ENCODE data around the gene DNAJC18. TPM values are rescaled to one million over a fixed set of nuclear protein-coding genes. Genes with fewer than 3 reads are reported as not detected.
A peak's percentile ranks its signal among the peaks of the same experiment; 100 is the strongest.

The DNAJC18 gene
- total RNA-seq, 6 experiments from 2014 or later: 0.37 to 2.9 (median 0.75) TPM

DNA sequence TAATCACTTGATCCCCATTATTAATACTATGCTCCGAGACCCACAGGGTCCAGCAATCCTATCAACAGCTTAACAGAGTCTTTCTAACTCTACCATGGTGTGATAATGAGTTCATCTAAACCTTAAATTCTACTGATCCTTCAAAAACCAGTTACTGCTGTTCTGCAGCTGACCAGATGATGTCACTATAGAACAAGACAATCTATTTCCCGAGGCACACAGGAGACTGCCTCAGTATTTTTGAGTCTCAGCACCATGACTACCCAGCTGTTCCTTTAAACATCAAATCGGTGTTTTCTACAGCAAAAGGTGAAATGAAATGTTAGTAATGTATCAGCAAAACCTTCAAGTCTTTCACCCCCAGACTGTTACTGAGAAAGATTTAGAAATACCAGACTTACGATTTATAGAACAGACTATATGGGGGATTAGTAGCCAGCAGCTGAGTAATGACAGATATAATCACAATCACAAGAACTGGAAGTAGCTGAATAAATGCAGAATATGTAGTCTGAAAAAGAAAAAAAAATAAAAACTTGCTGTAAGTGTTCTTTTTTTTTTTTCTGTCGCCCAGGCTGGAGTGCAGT, 16.9 kb downstream of the DNAJC18 start:
- Histone ChIP-seq H3K27me3 (no peaks in the 10 kb centered on the region), H3K36me3 (no peaks in the 10 kb centered on the region), H3K9me3 (no peaks in the 10 kb centered on the region), H3K4me3 (no peak overlapping the region), H3K27ac (no peak overlapping the region), H3K4me1 (no peaks in the 10 kb centered on the region)
- intact Hi-C loops (cut with DNase I): loop anchor here in 1 of 2 donors (5.0 kb wide), 1 partner anchor 90 kb away; no protein-coding TSS in a partner anchor
- DNase-seq (peak in 1 of 3 donors; percentile 44), ATAC-seq (peak; percentile 91 to 95 (median 94))
- TF ChIP-seq CTCF (IDR thresholded peaks at IDR 0.05) (peak; percentile 79 to 88 (median 86)), POLR2A (IDR thresholded peaks at IDR 0.05) (no peak)
- WGBS (ENCODE audit: insufficient coverage, low coverage, low lambda C conversion rate, missing lambda C conversion rate): 25% methylated on average over 4 of the region's 5 CpGs

- no peaks in the 10 kb centered on the region for H3K4me1 ChIP-seq
- ATAC-seq (peak in 2 of 4 donors; percentile 15 to 36), DNase-seq (peak in 1 of 3 donors; percentile 30)
- H3K36me3 ChIP-seq: no peaks in the 10 kb centered on the region
- no peak overlapping the region for H3K27ac ChIP-seq
- WGBS (ENCODE audit: insufficient coverage, low coverage, low lambda C conversion rate, missing lambda C conversion rate): 73% methylated on average over 9 of the region's 9 CpGs
- no peak overlapping the region for H3K4me3 ChIP-seq
- intact Hi-C loops (cut with DNase I): loop anchor here in 1 of 2 donors (5.0 kb wide), 1 partner anchor 93 kb away; no protein-coding TSS in a partner anchor
- no peaks in the 10 kb centered on the region for H3K9me3 ChIP-seq
- TF ChIP-seq CTCF (IDR thresholded peaks at IDR 0.05) (no peak), POLR2A (IDR thresholded peaks at IDR 0.05) (no peak)
- no peaks in the 10 kb centered on the region for H3K27me3 ChIP-seq
Measured at GRCh38 chr5:139419226-139420192, 19.8 kb downstream of the DNAJC18 start.

DNA sequence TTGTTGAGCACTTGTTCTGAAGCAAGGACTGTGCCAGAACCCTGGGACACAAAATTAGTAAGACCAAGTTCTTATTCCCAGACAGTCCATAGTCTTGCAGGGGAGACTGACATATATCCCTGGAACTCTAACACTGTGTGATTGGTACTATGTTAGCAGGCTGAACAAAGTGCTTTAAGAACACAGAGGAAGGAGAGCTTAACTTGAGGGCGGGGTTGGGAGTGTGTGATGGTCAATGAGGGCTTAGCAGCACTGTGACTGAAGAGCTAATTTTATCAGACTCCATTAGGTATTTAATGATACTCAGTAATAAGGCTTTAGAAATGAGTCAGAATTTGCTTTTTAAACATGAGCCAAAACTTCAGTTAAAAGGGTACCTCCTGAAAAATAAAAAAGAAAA, 20.5 kb downstream of the DNAJC18 start:
- DNase-seq (no peak), ATAC-seq (no peak)
- H3K9me3 ChIP-seq: no peaks in the 10 kb centered on the region
- no peak overlapping the region for H3K27ac ChIP-seq
- WGBS (ENCODE audit: insufficient coverage, low coverage, low lambda C conversion rate, missing lambda C conversion rate): 75% methylated on average over 1 of the region's 1 CpG
- no peaks in the 10 kb centered on the region for H3K4me1 ChIP-seq
- H3K27me3 ChIP-seq: no peaks in the 10 kb centered on the region
- H3K36me3 ChIP-seq: no peaks in the 10 kb centered on the region
- no peak overlapping the region for H3K4me3 ChIP-seq
- intact Hi-C loops (cut with DNase I): no loop called here
- no peak for TF ChIP-seq CTCF (IDR thresholded peaks at IDR 0.05)
- TF ChIP-seq POLR2A (IDR thresholded peaks at IDR 0.05): no peak

GRCh38 chr5:139417214-139417613, 22.1 kb downstream of the DNAJC18 start:
- WGBS (ENCODE audit: insufficient coverage, low coverage, low lambda C conversion rate, missing lambda C conversion rate): 35% methylated on average over 3 of the region's 4 CpGs
- Histone ChIP-seq H3K9me3 (no peaks in the 10 kb centered on the region), H3K4me3 (no peak overlapping the region), H3K36me3 (no peaks in the 10 kb centered on the region), H3K27ac (no peak overlapping the region), H3K4me1 (no peaks in the 10 kb centered on the region), H3K27me3 (no peaks in the 10 kb centered on the region)
- DNase-seq (peak in 1 of 3 donors; percentile 23), ATAC-seq (no peak)
- TF ChIP-seq CTCF (IDR thresholded peaks at IDR 0.05) (no peak), POLR2A (IDR thresholded peaks at IDR 0.05) (no peak)
- intact Hi-C loops (cut with DNase I): no loop called here

Measured in right lobe of liver (tissue), 6 donors.